ENCODE measurements around the gene ZC3H7B. TPM values are rescaled to one million over a fixed set of nuclear protein-coding genes. Genes with fewer than 3 reads are reported as not detected.

Gene ZC3H7B
- total and polyA plus RNA-seq, 2 donors (not counting 3 experiments of a cell fraction or from before 2014, with no cell fraction given): 66.8 to 95.9 TPM

DNA sequence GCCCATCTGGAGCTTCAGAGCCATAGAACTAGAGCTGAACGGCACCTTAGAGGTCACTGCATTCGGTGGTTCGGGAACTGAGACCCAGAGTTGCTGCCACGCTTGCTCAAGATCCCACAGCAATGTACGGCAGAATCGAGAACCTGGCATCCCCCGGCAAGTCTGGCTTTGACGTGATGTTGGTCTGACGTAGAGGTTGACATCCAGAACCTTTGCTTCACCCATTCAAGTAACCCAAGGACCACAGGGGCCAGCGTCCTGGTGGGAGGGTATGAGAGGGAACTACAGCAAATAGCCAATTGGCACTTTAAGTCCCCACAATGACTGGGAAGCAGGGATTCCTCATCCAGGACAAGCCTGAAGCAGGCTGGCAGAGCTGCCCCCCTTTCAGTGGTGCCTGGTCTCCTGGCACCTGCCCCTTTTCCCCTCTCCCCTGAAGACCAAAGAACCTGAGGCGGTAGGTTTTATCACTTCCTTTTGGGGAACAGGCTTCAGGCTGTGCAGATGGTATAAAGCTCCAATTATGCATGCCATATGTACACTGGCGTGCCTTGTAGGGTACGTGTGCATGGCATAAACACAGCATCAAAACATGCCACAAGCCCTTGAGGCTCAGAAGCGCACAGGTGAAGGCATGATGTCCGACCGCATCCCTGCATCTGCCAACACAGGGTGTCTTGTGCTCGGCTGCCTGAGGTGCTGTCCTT lies 65.2 kb downstream of the ZC3H7B start:
- H2AFZ ChIP-seq (ENCODE audit: low read depth, low read length): peak overlapping the region; percentile 51
- no peak overlapping the region for H3K4me3 ChIP-seq (replicated peaks in 1 of 3; ENCODE audit: insufficient read depth in 1 of 3, low read depth in 1 of 3, low read length in 3 of 3)
- FAIRE-seq: peak; percentile 18
- no peaks in the 10 kb centered on the region for H3K27me3 ChIP-seq (ENCODE audit: control insufficient read depth in 2 of 2, insufficient read depth in 2 of 2, low read length in 2 of 2)
- dilution Hi-C loops (cut with MboI; ENCODE audit: extremely low pct_ligation_motif_present, low sequenced_read_pairs): no loop called here
- H3K27ac ChIP-seq (ENCODE audit: insufficient read depth, low read depth, low read length): no peak overlapping the region
- no TSS peak for BruUV-seq (replicated peaks)
- no peaks in the 10 kb centered on the region for H3K36me3 ChIP-seq (ENCODE audit: control insufficient read depth in 2 of 2, extremely low read depth in 1 of 2, insufficient read depth in 2 of 2, low read length in 2 of 2)
- no peaks in the 10 kb centered on the region for H4K20me1 ChIP-seq (replicated peaks; ENCODE audit: control insufficient read depth, extremely low read depth, insufficient read depth, low read length)
- H3K9me1 ChIP-seq (replicated peaks; ENCODE audit: control insufficient read depth, extremely low read depth, insufficient read depth, low read length): no peaks in the 10 kb centered on the region
- intact Hi-C loops (cut with micrococcal nuclease): loop anchor here (5.0 to 10.0 kb wide), 2 partner anchors 79 to 172 kb away; partner anchors contain the start of gene RANGAP1
- peaks cover 7% of the 10 kb centered on the region for H3K4me1 ChIP-seq (ENCODE audit: control insufficient read depth, extremely low read depth, insufficient read depth, low read length)
- H3K79me2 ChIP-seq (ENCODE audit: control insufficient read depth, insufficient read depth, low read length): no peaks in the 10 kb centered on the region
- no peak for DNase-seq (ENCODE audit: low read depth, low spot score)
- no peak for TF ChIP-seq FOS (IDR thresholded peaks at IDR 0.05; ENCODE audit: borderline replicate concordance, insufficient read depth, low read length)
- TF ChIP-seq POLR2AphosphoS5 (IDR thresholded peaks at IDR 0.05; ENCODE audit: insufficient read depth, low read depth, low read length): no peak
- TF ChIP-seq, protein P1, sequence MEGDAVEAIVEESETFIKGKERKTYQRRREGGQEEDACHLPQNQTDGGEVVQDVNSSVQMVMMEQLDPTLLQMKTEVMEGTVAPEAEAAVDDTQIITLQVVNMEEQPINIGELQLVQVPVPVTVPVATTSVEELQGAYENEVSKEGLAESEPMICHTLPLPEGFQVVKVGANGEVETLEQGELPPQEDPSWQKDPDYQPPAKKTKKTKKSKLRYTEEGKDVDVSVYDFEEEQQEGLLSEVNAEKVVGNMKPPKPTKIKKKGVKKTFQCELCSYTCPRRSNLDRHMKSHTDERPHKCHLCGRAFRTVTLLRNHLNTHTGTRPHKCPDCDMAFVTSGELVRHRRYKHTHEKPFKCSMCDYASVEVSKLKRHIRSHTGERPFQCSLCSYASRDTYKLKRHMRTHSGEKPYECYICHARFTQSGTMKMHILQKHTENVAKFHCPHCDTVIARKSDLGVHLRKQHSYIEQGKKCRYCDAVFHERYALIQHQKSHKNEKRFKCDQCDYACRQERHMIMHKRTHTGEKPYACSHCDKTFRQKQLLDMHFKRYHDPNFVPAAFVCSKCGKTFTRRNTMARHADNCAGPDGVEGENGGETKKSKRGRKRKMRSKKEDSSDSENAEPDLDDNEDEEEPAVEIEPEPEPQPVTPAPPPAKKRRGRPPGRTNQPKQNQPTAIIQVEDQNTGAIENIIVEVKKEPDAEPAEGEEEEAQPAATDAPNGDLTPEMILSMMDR (IDR thresholded peaks at IDR 0.05; ENCODE audit: extremely low read depth in 1 of 2, insufficient read depth in 1 of 2, low read depth in 1 of 2, low read length in 2 of 2): no peak
- TF ChIP-seq GATA2 (IDR thresholded peaks at IDR 0.05; ENCODE audit: insufficient read depth, insufficient read length, low read depth, low read length): no peak
- TF ChIP-seq JUN (IDR thresholded peaks at IDR 0.05; ENCODE audit: borderline replicate concordance, insufficient read depth, insufficient read length, low read depth): no peak
- TF ChIP-seq, protein P2, sequence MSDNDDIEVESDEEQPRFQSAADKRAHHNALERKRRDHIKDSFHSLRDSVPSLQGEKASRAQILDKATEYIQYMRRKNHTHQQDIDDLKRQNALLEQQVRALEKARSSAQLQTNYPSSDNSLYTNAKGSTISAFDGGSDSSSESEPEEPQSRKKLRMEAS (IDR thresholded peaks at IDR 0.05; ENCODE audit: insufficient read depth, insufficient read length): no peak
- TF ChIP-seq EZH2 (IDR thresholded peaks at IDR 0.05; ENCODE audit: borderline replicate concordance, low read depth, low read length, severe bottlenecking): no peak
- no peak for TF ChIP-seq POLR2A (IDR thresholded peaks at IDR 0.05; ENCODE audit: low read depth, low read length)
- no peak for TF ChIP-seq MYC (IDR thresholded peaks at IDR 0.05; ENCODE audit: low read depth, low read length)
- no peaks in the 10 kb centered on the region for H3K9me3 ChIP-seq (replicated peaks; ENCODE audit: control insufficient read depth, insufficient read depth, low read length)
- H3K4me2 ChIP-seq (ENCODE audit: insufficient read depth, low read length): no peak overlapping the region
- ChIA-PET CTCF (interaction anchor here (0.8 to 2.8 kb wide), 9 partner anchors 9 to 444 kb away, joined by 3 to 20 read pairs (median 5); partner anchors contain the start of gene TEF), POLR2A (interaction anchor here (1.5 kb wide), 1 partner anchor 15 kb away, joined by 11 read pairs; the partner anchor contains the start of gene TEF)
- no peak overlapping the region for H3K9ac ChIP-seq (replicated peaks; ENCODE audit: extremely low read depth, insufficient read depth, low read length)

Measured in endothelial cell of umbilical vein (primary cell).